NB4 (cell line): ENCODE measurements around the gene ADGRL3.
"Not testable (repeated sequence)": the region's sequence is repeated elsewhere in the genome, so short reads cannot be mapped to it uniquely, and the experiment has no call there.

ENCODE experiments used
- CTCF ChIP-seq: IDR thresholded peaks from one replicate; pipeline ENCODE4 v1.5.1; 2012; ENCODE audit warnings: low read depth, low read length
- MAX ChIP-seq: IDR thresholded peaks from 2 replicates; pipeline ENCODE4 v1.6.1; 2011; ENCODE audit warnings: low read depth, low read length
- MYC ChIP-seq: IDR thresholded peaks from 2 replicates; pipeline ENCODE4 v1.6.1; 2011; ENCODE audit warnings: low read depth, low read length
- POLR2A ChIP-seq: IDR thresholded peaks from 2 replicates; pipeline ENCODE4 v1.6.1; 2011; ENCODE audit warnings: mild to moderate bottlenecking; ENCODE audit not compliant: insufficient read length; ENCODE audit errors: extremely low read depth

GRCh38 chr4:61986929-61987328 lies 786.8 kb downstream of the ADGRL3 start:
- TF ChIP-seq POLR2A, CTCF, MYC, MAX: not testable (repeated sequence)
